Stimulated activated CD8-positive, alpha-beta memory T cell treated with anti-CD3 and anti-CD28 coated beads, Interleukin-12 subunit alpha, Interleukin-12 subunit beta, amount 100 ng/mL, for 4 hours (primary cell): ENCODE data around the gene GAS6.
"Not testable (repeated sequence)": the region's sequence is repeated elsewhere in the genome, so short reads cannot be mapped to it uniquely, and the experiment has no call there.

Experiments
- DNase-seq: peaks from one replicate; pipeline ENCODE4 v3.0.0-alpha.2; 2020; ENCODE audit warnings: low read depth

The GAS6 gene

GRCh38 chr13:113837560-113838355 lies 26.1 kb downstream of the GAS6 start:
- DNase-seq: no peak

DNA sequence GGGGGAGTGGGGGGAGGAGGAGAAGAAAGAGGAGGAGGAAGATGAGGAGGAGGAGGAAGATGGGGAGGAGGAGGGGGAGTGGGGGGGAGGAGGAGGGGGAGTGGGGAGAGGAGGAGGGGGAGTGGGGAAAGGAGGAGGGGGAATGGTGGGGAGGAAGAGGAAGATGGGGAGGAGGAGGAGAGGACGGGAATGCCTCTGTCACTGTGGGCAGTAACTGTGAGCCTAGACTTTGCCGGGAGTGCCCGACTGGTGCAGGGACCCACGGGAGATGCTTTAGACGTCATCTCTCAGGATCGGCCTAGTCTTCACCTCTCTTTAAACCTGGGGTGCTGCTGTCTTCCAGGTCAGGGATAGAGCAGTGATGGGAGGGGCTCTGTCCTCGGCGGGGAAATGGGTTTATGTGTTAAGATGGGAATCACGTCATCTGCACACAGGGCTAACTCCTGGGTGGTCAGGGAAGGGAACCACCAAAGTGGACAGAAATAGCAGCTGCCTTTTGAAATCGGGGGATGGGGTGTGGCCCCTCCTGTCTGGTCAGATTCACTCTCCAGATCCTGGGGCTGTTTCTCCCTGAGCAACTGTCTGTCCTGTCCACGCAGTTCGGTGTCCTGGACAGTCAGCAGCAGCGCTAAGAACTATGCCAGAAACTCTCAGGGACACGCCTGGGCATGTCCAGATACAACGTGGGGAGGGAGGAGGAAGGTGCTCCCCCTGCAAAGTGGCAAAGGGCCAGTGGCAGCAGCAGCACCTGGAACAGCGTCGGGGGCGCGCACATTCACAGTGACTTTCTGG lies 26.9 kb downstream of the GAS6 start:
- no peak for DNase-seq

GRCh38 chr13:113835461-113836270 lies 28.2 kb downstream of the GAS6 start:
- no peak for DNase-seq

GRCh38 chr13:113834496-113835200 lies 29.2 kb downstream of the GAS6 start:
- DNase-seq: no peak

- DNase-seq: not testable (repeated sequence)
Measured at GRCh38 chr13:113834006-113834405, 29.9 kb downstream of the GAS6 start.

GRCh38 chr13:113833111-113833830 lies 30.6 kb downstream of the GAS6 start:
- DNase-seq: no peak

DNA sequence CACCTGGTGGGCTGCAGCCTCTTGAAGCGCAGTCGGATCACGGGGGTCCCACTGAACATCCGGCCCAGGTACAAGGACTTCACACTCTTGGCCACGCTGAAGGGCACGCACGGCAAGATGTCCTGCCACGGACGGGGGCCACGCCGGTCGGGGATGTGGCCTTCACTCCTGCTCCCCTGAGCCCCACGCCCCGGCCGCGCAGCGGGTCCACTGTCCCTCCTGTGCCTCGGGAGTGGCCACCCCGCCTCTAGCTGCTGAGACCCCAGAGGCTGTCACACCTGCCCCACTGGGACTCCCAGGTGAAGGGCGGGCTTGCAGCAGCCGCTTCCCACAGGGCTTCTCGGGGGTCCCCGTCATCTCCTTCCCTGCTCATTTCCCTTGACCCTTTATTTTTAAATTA lies 31.2 kb downstream of the GAS6 start:
- no peak for DNase-seq

DNA sequence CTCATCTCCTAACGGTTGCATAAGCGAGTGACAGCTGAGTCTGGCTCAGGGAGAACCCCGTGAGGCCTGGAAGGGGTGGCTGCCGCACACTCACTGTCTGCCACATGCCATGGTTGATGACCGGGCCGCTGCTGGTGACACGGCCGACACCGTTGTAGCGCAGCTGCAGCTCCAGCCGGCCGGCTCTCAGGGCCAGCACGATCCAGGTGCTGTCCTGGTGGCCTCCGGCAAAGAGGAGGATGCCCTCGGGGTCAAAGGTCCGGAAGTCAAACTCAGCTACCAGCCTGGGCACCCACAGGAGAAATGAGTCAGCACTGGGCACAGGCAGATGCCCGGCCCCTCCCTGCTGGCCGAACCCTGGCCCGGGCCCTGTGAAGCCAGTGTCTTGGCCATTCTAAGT lies 31.7 kb downstream of the GAS6 start:
- no peak for DNase-seq

DNA sequence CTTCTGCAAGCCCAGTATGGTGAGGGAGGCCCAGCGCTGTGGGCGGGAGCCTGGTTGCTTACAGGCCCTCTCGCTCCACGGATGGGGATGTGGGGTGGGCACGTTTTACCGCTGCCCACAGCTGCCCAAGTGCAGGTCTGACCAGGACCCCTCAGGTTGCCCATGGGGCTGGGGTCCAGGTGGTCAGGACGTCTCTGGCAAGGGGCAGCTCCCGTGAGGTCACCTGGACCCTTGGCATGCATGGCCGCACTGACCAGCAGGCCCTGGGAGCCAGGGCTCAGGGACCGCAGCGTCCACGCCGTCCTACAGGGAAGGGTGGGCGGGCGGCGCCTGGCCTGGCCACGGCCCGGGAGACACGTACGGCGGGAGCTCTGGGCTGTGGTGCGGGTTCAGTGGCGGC lies 32.8 kb downstream of the GAS6 start:
- no peak for DNase-seq

DNA sequence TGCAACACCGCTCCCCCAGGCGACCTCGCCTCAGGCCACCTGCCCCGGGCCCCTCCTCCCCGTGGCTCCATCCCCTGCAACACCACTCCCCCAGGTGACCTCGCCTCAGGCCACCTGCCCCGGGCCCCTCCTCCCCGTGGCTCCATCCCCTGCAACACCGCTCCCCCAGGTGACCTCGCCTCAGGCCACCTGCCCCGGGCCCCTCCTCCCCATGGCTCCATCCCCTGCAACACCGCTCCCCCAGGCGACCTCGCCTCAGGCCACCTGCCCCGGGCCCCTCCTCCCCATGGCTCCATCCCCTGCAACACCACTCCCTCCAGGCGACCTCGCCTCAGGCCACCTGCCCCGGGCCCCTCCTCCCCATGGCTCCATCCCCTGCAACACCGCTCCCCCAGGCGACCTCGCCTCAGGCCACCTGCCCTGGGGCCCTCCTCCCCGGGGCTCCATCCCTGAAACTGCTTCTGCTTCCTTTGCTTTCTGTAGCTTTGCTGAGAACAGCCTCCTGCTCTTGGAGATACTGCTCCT lies 33.4 kb downstream of the GAS6 start:
- not testable (repeated sequence) for DNase-seq

DNA sequence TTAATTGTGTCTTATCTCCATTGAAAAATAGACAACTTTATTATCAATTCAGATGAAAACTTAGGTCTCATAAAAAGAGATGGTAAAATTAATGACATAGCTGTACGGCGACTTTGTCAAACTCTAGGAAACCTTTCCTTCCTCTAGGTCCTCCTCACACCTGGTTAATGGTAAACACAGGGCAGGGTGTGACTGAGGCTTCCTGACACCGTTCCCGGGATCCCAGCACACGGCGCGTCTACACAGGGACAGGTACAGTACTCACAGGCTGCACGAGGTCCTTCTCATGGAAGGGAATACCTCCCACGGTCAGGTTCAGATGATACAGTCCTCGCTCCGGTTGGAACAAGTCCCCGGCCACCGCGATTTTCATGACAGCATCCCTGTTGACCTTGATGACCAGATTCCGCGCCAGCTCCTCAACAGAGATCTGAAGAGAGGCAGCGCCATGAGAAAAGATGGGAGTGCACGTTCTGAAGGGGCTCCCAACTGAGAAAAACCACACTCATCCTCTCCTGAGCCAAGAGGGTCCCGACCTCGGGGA lies 35.5 kb downstream of the GAS6 start:
- DNase-seq: no peak

DNA sequence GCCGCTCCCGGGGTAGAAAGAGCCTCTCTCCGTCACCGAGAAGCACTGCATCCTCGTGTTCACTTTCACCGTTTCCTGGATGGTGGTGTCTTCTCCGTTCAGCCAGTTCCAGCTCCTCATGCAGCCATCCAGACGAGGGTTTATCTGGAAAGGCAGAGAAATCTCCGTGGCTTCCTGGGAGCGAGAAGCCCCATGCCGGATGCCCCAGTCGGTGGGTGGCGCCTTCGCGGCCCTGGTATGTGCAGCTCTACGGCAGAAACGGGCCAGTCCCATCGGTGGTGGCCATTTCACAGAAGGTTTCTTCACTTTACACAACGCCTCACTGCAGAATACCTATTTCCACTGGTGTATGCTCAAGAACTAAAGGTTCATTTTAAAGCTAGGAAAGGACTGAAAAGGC lies 36.9 kb downstream of the GAS6 start:
- DNase-seq: no peak

- DNase-seq: not testable (repeated sequence)
Measured at GRCh38 chr13:113826446-113826845, 37.4 kb downstream of the GAS6 start.

GRCh38 chr13:113825841-113826240 lies 38.0 kb downstream of the GAS6 start:
- no peak for DNase-seq

DNA sequence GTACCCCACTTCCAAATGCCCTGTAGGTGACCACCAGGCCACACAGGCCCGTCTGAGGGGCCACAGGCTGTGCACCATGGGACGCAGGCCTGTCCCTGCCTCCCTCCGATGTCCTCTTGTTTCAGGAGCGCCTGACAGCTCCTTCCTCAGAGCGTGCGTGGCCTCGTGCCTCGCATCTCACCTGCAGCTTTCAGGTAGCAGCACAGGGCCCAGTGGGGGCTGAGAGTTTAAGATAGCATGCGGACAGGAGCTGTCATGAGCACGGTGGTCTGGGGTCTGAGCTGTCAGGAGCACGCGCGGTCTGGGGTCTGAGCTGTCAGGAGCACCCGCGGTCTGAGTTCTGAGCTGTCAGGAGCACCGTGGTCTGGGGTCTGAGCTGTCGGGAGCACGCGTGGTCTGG lies 40.1 kb downstream of the GAS6 start:
- no peak for DNase-seq

GRCh38 chr13:113822956-113823744 lies 40.7 kb downstream of the GAS6 start:
- no peak for DNase-seq

DNA sequence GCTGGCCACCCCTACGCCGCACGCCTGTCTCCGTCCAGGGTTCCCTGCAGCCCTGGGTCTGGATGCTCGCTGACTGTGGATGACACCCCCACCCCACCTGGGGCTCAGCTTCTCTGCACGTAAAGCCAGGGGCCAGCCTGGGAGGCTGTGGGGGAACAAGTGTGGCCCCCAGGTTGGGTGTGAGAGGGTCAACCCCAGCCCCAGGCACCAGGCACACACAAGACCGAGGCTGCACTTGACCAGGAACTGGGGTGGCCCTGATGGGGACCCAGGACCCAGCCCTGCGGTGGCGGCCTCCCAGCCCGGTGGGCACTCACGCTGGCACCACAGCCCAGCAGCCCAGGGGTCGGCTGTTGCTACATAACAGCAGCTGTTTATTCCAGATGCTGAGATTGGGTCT lies 41.6 kb downstream of the GAS6 start:
- DNase-seq: no peak

DNA sequence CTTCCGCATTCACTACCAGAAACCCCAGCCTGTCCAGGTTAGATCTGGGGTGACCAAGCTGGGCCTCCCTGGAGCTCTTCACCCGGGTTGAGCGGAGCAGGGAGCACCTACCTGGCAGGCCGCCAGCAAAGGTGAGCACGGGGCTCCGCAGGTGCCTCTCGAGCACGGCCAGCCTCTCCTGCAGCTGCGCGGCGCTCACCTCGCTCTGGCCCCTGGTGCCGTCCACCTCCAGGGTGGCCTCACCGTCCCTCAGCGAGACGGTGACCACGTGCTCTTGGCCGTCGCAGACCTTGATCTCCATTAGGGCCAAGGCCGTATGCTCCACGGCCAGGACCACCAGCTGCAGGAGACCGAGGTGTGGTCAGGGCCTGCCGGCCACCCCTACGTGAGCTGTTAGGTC lies 42.0 kb downstream of the GAS6 start:
- no peak for DNase-seq

DNA sequence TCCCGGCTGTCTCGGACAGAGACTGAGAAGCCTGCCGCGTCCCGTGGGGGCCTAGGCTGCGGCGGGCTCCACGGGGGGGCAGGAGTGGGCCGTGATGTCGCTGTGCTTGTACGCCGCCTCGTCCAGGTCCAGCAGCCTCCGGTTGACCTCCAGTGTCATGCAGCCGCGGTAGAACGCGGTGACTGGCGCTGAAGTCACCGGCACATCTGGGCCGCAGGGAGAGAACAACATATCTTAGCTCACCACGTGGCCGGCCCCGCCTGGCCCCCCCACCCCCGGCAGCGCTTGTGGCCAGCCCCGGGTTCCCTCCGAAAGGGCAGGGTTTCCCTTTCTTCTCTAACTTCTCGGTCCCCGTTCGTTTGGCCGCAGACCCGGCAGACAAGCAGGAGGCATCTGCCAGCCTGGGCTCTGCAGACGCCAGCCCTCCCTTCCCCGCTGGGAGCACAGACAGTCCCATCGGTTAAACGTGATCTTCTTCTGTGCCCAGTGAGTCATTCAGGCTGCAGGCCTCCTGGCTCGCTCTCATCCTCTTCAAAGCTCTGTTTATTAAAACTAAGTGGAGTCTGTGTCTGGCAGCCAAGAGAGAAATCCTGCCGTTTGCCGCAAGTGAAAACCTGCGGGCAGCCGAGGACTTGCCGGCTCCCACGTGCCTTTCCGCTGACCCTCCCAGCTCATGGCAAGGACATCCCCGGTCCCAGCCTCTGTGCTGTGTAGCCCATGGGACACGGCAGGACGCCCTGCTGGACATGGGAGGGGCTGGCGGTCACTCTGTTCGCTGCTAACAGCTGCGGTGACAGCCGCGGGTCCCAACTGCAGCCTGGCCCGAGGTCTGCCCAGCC lies 42.8 kb downstream of the GAS6 start:
- no peak for DNase-seq
